Panc1 (cell line): Measurements from ENCODE around the gene SLC25A22. TPM values are rescaled to one million over a fixed set of nuclear protein-coding genes. Genes with fewer than 3 reads are reported as not detected.

Experiments
- ATAC-seq: fragments of 200-7000 bp; cut with Tn5 transposase; 2 replicates; pipeline ENCODE4 v1.9.1; 2020; ENCODE audit warnings: mild to moderate bottlenecking, moderate library complexity
- BruUV-seq: library from RNA; stranded (reverse); fragments of 400-500 nt; replicated peaks from 2 replicates; lab custom pipeline; 2021; lab: Mats Ljungman, UMichigan
- CTCF ChIA-PET: fragments of 300-600 bp; sonication (Branson Sonifier 250); formaldehyde crosslinking; loops from one replicate; lab custom pipeline; 2022; ENCODE audit warnings: antibody characterized with exemption; lab: Charles Lee
- POLR2A ChIA-PET: fragments of 300-600 bp; sonication (Branson Sonifier 250); formaldehyde crosslinking; loops from one replicate; lab custom pipeline; 2022; ENCODE audit warnings: antibody characterized with exemption; lab: Charles Lee
- DNase-seq: peaks from one replicate; pipeline ENCODE4 v3.0.0-alpha.2; 2010; ENCODE audit warnings: low read depth, low spot score
- H3K27ac ChIP-seq: 2 replicates; pipeline ENCODE4 v1.5.1; 2011; ENCODE audit warnings: mild to moderate bottlenecking, low read length, inconsistent platforms
- H3K27me3 ChIP-seq: fragments of 200-500 bp; sonication (Bioruptor generic); 2 replicates; pipeline ENCODE4 v1.6.0; 2014; ENCODE audit warnings: low read length, inconsistent platforms; ENCODE audit not compliant: control insufficient read depth, insufficient read depth
- H3K36me3 ChIP-seq: fragments of 200-500 bp; sonication (Bioruptor generic); 2 replicates; pipeline ENCODE4 v1.5.1; 2014; ENCODE audit warnings: inconsistent platforms, mild to moderate bottlenecking, low read length, moderate library complexity; ENCODE audit not compliant: control insufficient read depth, insufficient read depth
- H3K4me1 ChIP-seq: 2 replicates; pipeline ENCODE4 v1.5.1; 2011; ENCODE audit warnings: inconsistent platforms, mild to moderate bottlenecking, low read length, moderate library complexity; ENCODE audit not compliant: control insufficient read depth, insufficient read depth
- H3K4me3 ChIP-seq, 2 experiments: 2 replicates each; pipeline ENCODE4 v1.5.1; 2011 to 2012; ENCODE audit warnings: low read depth in 2 of 2, low read length in 2 of 2, mild to moderate bottlenecking in 2 of 2, inconsistent platforms in 1 of 2, moderate library complexity in 1 of 2
- H3K9me3 ChIP-seq: fragments of 200-500 bp; sonication (Bioruptor generic); 2 replicates; pipeline ENCODE4 v1.5.1; 2014; ENCODE audit warnings: low read depth, mild to moderate bottlenecking, inconsistent platforms, low read length, moderate library complexity; ENCODE audit not compliant: control insufficient read depth, insufficient read depth
- POLR2AphosphoS5 ChIP-seq: IDR thresholded peaks from 2 replicates; pipeline ENCODE4 v1.6.1; 2012; ENCODE audit warnings: mild to moderate bottlenecking, low read depth, low read length, moderate library complexity
- SIN3A ChIP-seq: IDR thresholded peaks from 2 replicates; pipeline ENCODE4 v1.6.1; 2012; ENCODE audit warnings: low read depth, mild to moderate bottlenecking, low read length, moderate library complexity, borderline replicate concordance; ENCODE audit not compliant: insufficient read depth
- TCF7L2 ChIP-seq: IDR thresholded peaks from 2 replicates; pipeline ENCODE4 v1.6.1; 2011; ENCODE audit warnings: mild to moderate bottlenecking, low read depth, low read length, inconsistent platforms
- in situ Hi-C: cut with HindIII; loops from 2 replicates; pipeline ENCODE4 v1.10.0; 2016; ENCODE audit warnings: low sequenced_read_pairs, low pct_unique_long_range_greater_than_20kb
- intact Hi-C: fragments of 100-400 bp; cut with micrococcal nuclease; formaldehyde crosslinking; loops from one replicate; pipeline ENCODE4 v1.10.0; 2022; ENCODE audit not compliant: unreplicated experiment
- total RNA-seq: library from RNA; stranded (reverse); gene quantifications from one replicate; pipeline ENCODE4 v1.2.1, GENCODE V29; 2021; ENCODE audit not compliant: unreplicated experiment
- TF ChIP-seq, protein P1 (sequence below): fragments of 450-650 bp; IDR thresholded peaks from 2 replicates; pipeline ENCODE4 v1.5.1; 2017; ENCODE audit warnings: mild to moderate bottlenecking
- TF ChIP-seq, protein P2 (sequence below), 2 experiments: IDR thresholded peaks; 2 replicates each; pipeline ENCODE4 v1.6.1; 2011 to 2012; ENCODE audit warnings: low read depth in 2 of 2, control low read depth in 1 of 2, low read length in 1 of 2, mild to moderate bottlenecking in 1 of 2, moderate library complexity in 1 of 2; ENCODE audit not compliant: insufficient read depth in 1 of 2

Gene SLC25A22
- total RNA-seq, 1 experiment from 2014 or later = 119 TPM

DNA sequence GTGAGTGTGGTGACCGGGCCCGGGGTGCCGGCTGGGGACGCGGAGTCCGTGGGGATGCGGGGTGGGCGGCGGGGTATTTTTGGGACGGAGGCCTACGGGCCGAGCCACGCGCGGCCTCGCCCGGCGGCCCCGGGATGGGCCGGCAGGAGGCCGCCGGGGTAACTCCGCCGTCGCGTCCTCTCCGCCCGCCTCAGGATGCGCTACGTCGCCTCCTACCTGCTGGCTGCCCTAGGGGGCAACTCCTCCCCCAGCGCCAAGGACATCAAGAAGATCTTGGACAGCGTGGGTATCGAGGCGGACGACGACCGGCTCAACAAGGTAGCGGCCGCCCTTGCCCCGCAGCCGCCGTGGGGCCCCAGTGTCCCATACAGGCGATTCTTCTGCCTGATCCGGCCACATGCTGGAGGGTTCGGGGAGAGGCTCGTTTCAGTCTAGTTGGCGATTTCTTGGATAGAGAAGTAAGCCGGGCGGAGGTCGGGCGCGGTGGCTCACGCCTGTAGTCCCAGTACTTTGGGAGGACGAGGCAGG, 12.0 kb upstream of the SLC25A22 start:
- H3K27me3 ChIP-seq = no peaks in the 10 kb centered on the region
- peak overlapping the region; percentile 85 to 96 for H3K4me3 ChIP-seq
- BruUV-seq = TSS peak; percentile 86
- intact Hi-C loops = no loop called here
- CTCF ChIA-PET = interaction anchor here (0.9 kb wide), 1 partner anchor 9 kb away, joined by 3 read pairs; the partner anchor contains the start of gene PNPLA2
- peaks cover 24% of the 10 kb centered on the region for H3K36me3 ChIP-seq
- peak overlapping the region; percentile 99 for H3K27ac ChIP-seq
- peak; percentile 2 for ATAC-seq
- no peak for DNase-seq
- TF ChIP-seq, protein P1, sequence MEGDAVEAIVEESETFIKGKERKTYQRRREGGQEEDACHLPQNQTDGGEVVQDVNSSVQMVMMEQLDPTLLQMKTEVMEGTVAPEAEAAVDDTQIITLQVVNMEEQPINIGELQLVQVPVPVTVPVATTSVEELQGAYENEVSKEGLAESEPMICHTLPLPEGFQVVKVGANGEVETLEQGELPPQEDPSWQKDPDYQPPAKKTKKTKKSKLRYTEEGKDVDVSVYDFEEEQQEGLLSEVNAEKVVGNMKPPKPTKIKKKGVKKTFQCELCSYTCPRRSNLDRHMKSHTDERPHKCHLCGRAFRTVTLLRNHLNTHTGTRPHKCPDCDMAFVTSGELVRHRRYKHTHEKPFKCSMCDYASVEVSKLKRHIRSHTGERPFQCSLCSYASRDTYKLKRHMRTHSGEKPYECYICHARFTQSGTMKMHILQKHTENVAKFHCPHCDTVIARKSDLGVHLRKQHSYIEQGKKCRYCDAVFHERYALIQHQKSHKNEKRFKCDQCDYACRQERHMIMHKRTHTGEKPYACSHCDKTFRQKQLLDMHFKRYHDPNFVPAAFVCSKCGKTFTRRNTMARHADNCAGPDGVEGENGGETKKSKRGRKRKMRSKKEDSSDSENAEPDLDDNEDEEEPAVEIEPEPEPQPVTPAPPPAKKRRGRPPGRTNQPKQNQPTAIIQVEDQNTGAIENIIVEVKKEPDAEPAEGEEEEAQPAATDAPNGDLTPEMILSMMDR = no peak
- TF ChIP-seq TCF7L2 = no peak
- no peak for TF ChIP-seq SIN3A
- TF ChIP-seq POLR2AphosphoS5 = no peak
- TF ChIP-seq, protein P2, sequence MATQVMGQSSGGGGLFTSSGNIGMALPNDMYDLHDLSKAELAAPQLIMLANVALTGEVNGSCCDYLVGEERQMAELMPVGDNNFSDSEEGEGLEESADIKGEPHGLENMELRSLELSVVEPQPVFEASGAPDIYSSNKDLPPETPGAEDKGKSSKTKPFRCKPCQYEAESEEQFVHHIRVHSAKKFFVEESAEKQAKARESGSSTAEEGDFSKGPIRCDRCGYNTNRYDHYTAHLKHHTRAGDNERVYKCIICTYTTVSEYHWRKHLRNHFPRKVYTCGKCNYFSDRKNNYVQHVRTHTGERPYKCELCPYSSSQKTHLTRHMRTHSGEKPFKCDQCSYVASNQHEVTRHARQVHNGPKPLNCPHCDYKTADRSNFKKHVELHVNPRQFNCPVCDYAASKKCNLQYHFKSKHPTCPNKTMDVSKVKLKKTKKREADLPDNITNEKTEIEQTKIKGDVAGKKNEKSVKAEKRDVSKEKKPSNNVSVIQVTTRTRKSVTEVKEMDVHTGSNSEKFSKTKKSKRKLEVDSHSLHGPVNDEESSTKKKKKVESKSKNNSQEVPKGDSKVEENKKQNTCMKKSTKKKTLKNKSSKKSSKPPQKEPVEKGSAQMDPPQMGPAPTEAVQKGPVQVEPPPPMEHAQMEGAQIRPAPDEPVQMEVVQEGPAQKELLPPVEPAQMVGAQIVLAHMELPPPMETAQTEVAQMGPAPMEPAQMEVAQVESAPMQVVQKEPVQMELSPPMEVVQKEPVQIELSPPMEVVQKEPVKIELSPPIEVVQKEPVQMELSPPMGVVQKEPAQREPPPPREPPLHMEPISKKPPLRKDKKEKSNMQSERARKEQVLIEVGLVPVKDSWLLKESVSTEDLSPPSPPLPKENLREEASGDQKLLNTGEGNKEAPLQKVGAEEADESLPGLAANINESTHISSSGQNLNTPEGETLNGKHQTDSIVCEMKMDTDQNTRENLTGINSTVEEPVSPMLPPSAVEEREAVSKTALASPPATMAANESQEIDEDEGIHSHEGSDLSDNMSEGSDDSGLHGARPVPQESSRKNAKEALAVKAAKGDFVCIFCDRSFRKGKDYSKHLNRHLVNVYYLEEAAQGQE (IDR thresholded peaks at IDR 0.05; ENCODE audit: insufficient read depth in 1 of 2, low read depth in 2 of 2, low read length in 1 of 2) = no peak
- in situ Hi-C loops = no loop called here
- peaks cover 42% of the 10 kb centered on the region for H3K4me1 ChIP-seq
- POLR2A ChIA-PET = interaction anchor here (0.8 to 1.0 kb wide), 3 partner anchors 9 to 31 kb away, joined by 3 to 9 read pairs (median 6); partner anchors contain the start of gene PNPLA2
- no peaks in the 10 kb centered on the region for H3K9me3 ChIP-seq

DNA sequence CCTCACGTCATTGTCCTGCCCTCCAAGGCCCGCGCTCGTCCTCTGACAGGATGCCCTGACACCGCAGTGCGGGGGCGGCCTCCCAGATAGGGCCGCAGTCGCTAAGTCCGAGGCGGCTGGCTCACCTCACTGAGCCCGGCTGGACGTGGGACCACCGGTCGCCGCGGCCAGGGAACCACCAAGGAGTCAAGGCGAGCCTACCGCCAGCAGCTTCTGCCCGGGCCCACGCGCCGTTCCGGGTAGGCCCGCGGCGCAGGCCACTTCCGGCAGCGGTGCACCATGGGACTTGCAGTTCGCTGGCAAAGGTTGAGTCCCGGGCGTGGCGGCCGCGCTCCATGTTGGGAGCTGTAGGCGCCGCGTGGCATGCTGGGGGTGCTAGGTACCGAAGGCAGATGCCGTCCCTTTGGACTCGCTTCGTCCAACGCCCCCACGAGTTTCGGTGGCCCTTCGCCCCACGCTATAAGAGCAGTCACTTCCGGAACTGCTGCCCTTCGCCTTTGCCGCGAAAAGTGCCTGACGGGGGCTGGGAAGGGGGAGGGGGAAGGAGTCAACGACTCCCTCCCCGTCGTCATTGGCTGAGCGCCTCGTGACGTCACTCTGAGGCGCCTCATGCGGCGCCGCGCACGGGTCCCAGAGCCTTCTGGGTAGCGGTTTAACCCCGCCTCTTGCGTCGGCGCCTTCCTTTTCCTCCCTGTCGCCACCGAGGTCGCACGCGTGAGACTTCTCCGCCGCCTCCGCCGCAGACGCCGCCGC, 11.4 kb upstream of the SLC25A22 start, which contains the start of gene RPLP2:
RPLP2 (plus strand) TSS at position 681 of the 753 bp plus-strand sequence. CDS start 268 bp downstream, outside the sequence.
- Histone ChIP-seq H3K27me3 (no peaks in the 10 kb centered on the region), H3K4me1 (peaks cover 45% of the 10 kb centered on the region), H3K27ac (peak within 1 kb of the TSS; percentile 99), H3K36me3 (peaks cover 24% of the 10 kb centered on the region), H3K4me3 (peak within 1 kb of the TSS; percentile 85 to 96), H3K9me3 (no peaks in the 10 kb centered on the region)
- BruUV-seq = no TSS peak
- ChIA-PET CTCF (interaction anchor here (0.7 to 0.9 kb wide), 3 partner anchors 10 to 370 kb away, joined by 3 to 10 read pairs (median 8); partner anchors contain the start of gene PNPLA2), POLR2A (interaction anchor here (0.8 to 1.3 kb wide), 3 partner anchors 12 to 32 kb away, joined by 3 to 6 read pairs (median 3); no protein-coding TSS in a partner anchor)
- peak; percentile 97 for DNase-seq
- peak; percentile 90 for ATAC-seq
- intact Hi-C loops (no loop called here), in situ Hi-C loops (no loop called here)
- TF ChIP-seq SIN3A (peak; percentile 93; the same call in 1 of the 2 replicates), TCF7L2 (peak; percentile 20; the same call in 1 of the 2 replicates), POLR2AphosphoS5 (peak; percentile 95)
- TF ChIP-seq, protein P2 (IDR thresholded peaks at IDR 0.05; ENCODE audit: insufficient read depth in 1 of 2, low read depth in 2 of 2, low read length in 1 of 2) = no peak
